HEK293T (cell line): ENCODE measurements around the gene KCNJ15.

Source experiments
- CTCF ChIA-PET: fragments of 350-600 bp; formaldehyde crosslinking; extraction: SDS; loops from one replicate; lab custom pipeline; 2021; ENCODE audit warnings: antibody characterized with exemption, inconsistent platforms; lab: Yijun Ruan, JAX
- POLR2A ChIA-PET: fragments of 350-600 bp; formaldehyde crosslinking; extraction: SDS; loops from one replicate; lab custom pipeline; 2020; ENCODE audit warnings: antibody characterized with exemption, inconsistent platforms; lab: Yijun Ruan, JAX
- DNase-seq: peaks from one replicate; pipeline ENCODE4 v3.0.0; 2012; ENCODE audit warnings: mixed read lengths; ENCODE audit errors: extremely low spot score
- ARNT ChIP-seq: fragments of 450-650 bp; IDR thresholded peaks from 2 replicates; pipeline ENCODE4 v1.6.1; 2017; ENCODE audit warnings: mild to moderate bottlenecking
- BHLHE40 ChIP-seq: fragments of 450-650 bp; IDR thresholded peaks from 2 replicates; pipeline ENCODE4 v1.6.1; 2016; ENCODE audit warnings: mild to moderate bottlenecking, moderate library complexity, borderline replicate concordance
- CTBP1 ChIP-seq: fragments of 450-650 bp; IDR thresholded peaks from 2 replicates; pipeline ENCODE4 v1.6.1; 2016; ENCODE audit warnings: borderline replicate concordance
- ELF4 ChIP-seq: fragments of 450-650 bp; IDR thresholded peaks from 2 replicates; pipeline ENCODE4 v1.6.1; 2017; ENCODE audit warnings: antibody characterized with exemption
- FOXA1 ChIP-seq: fragments of 450-650 bp; IDR thresholded peaks from 2 replicates; pipeline ENCODE4 v1.6.1; 2016; ENCODE audit warnings: mild to moderate bottlenecking
- FOXK2 ChIP-seq: fragments of 450-650 bp; IDR thresholded peaks from 2 replicates; pipeline ENCODE4 v1.6.1; 2016; ENCODE audit warnings: mild to moderate bottlenecking
- FOXM1 ChIP-seq: fragments of 450-650 bp; IDR thresholded peaks from 2 replicates; pipeline ENCODE4 v1.6.1; 2017; ENCODE audit warnings: mild to moderate bottlenecking, borderline replicate concordance
- HDGF ChIP-seq: fragments of 450-650 bp; IDR thresholded peaks from 2 replicates; pipeline ENCODE4 v1.6.1; 2017; ENCODE audit warnings: antibody characterized with exemption, borderline replicate concordance
- L3MBTL2 ChIP-seq: fragments of 450-650 bp; conservative IDR thresholded peaks from 2 replicates; pipeline ENCODE4 v1.6.1; 2016; ENCODE audit warnings: mild to moderate bottlenecking
- LEF1 ChIP-seq: fragments of 450-650 bp; IDR thresholded peaks from 2 replicates; pipeline ENCODE4 v1.6.1; 2017; ENCODE audit warnings: mild to moderate bottlenecking, borderline replicate concordance
- NFRKB ChIP-seq: fragments of 450-650 bp; IDR thresholded peaks from 2 replicates; pipeline ENCODE4 v1.6.1; 2016; ENCODE audit warnings: mild to moderate bottlenecking, moderate library complexity
- SP1 ChIP-seq: fragments of 450-650 bp; IDR thresholded peaks from 2 replicates; pipeline ENCODE4 v1.6.1; 2017
- SUZ12 ChIP-seq: fragments of 450-650 bp; IDR thresholded peaks from 2 replicates; pipeline ENCODE4 v1.6.1; 2016; ENCODE audit warnings: mild to moderate bottlenecking
- TARDBP ChIP-seq: fragments of 450-650 bp; IDR thresholded peaks from 2 replicates; pipeline ENCODE4 v1.6.1; 2016
- ZNF384 ChIP-seq: fragments of 450-650 bp; IDR thresholded peaks from 2 replicates; pipeline ENCODE4 v1.6.1; 2016
- TF ChIP-seq, protein P1 (sequence below): fragments of 450-650 bp; IDR thresholded peaks from 2 replicates; pipeline ENCODE4 v1.6.1; 2016

Gene KCNJ15

GRCh38 chr21:38326899-38327298, 70.1 kb downstream of the KCNJ15 start:
- POLR2A ChIA-PET: no interaction called here
- CTCF ChIA-PET: no interaction called here
- DNase-seq: no peak
- TF ChIP-seq L3MBTL2 (no peak), CTBP1 (no peak), HDGF (no peak), TARDBP (no peak), ELF4 (no peak), FOXM1 (no peak), ARNT (no peak), SUZ12 (no peak), NFRKB (no peak), SP1 (no peak), ZNF384 (no peak), FOXK2 (no peak), LEF1 (no peak), BHLHE40 (no peak)
- TF ChIP-seq, protein P1, sequence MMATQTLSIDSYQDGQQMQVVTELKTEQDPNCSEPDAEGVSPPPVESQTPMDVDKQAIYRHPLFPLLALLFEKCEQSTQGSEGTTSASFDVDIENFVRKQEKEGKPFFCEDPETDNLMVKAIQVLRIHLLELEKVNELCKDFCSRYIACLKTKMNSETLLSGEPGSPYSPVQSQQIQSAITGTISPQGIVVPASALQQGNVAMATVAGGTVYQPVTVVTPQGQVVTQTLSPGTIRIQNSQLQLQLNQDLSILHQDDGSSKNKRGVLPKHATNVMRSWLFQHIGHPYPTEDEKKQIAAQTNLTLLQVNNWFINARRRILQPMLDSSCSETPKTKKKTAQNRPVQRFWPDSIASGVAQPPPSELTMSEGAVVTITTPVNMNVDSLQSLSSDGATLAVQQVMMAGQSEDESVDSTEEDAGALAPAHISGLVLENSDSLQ: no peak

DNA sequence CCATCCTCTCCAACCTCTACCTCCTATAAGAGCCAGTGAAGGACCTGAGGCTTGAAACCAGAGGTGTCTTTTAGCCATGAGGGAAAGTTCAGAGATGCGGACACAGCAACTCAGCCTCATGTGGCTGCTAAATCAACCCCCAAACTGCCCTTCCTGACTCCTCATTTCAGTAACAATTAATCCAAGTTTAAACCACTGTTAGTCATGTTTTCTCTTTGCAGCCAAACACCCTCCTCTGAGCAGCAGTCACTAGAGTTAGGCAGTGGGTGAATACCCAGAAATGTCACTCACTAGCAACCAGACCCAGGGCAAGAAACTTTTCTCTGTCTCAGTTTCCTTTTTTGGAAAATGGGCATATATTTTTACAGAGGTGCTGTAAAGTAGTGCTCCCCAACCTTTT, 71.2 kb downstream of the KCNJ15 start:
- TF ChIP-seq FOXK2 (no peak), ELF4 (no peak), TARDBP (no peak), HDGF (no peak), NFRKB (no peak), L3MBTL2 (no peak), LEF1 (no peak), ZNF384 (no peak), CTBP1 (no peak), ARNT (no peak), FOXA1 (no peak), SP1 (no peak), BHLHE40 (no peak), FOXM1 (no peak), SUZ12 (no peak)
- TF ChIP-seq, protein P1: no peak
- ChIA-PET POLR2A (no interaction called here), CTCF (interaction anchor here (0.7 to 1.2 kb wide), 2 partner anchors 24 to 32 kb away, joined by 3 to 4 read pairs; no protein-coding TSS in a partner anchor)
- DNase-seq: no peak

GRCh38 chr21:38329162-38329561, 72.4 kb downstream of the KCNJ15 start:
- ChIA-PET POLR2A (no interaction called here), CTCF (interaction anchor here (1.2 kb wide), 1 partner anchor 23 kb away, joined by 4 read pairs; no protein-coding TSS in a partner anchor)
- TF ChIP-seq L3MBTL2 (no peak), NFRKB (no peak), FOXK2 (no peak), LEF1 (no peak), FOXA1 (no peak), BHLHE40 (no peak)
- no peak for DNase-seq

- TF ChIP-seq LEF1: no peak
- no peak for TF ChIP-seq ZNF384
- no peak for TF ChIP-seq ELF4
- TF ChIP-seq HDGF: no peak
- TF ChIP-seq SP1: no peak
- no peak for DNase-seq
- ChIA-PET POLR2A (no interaction called here), CTCF (no interaction called here)
Observed at GRCh38 chr21:38330666-38331065, 73.9 kb downstream of the KCNJ15 start.

DNA sequence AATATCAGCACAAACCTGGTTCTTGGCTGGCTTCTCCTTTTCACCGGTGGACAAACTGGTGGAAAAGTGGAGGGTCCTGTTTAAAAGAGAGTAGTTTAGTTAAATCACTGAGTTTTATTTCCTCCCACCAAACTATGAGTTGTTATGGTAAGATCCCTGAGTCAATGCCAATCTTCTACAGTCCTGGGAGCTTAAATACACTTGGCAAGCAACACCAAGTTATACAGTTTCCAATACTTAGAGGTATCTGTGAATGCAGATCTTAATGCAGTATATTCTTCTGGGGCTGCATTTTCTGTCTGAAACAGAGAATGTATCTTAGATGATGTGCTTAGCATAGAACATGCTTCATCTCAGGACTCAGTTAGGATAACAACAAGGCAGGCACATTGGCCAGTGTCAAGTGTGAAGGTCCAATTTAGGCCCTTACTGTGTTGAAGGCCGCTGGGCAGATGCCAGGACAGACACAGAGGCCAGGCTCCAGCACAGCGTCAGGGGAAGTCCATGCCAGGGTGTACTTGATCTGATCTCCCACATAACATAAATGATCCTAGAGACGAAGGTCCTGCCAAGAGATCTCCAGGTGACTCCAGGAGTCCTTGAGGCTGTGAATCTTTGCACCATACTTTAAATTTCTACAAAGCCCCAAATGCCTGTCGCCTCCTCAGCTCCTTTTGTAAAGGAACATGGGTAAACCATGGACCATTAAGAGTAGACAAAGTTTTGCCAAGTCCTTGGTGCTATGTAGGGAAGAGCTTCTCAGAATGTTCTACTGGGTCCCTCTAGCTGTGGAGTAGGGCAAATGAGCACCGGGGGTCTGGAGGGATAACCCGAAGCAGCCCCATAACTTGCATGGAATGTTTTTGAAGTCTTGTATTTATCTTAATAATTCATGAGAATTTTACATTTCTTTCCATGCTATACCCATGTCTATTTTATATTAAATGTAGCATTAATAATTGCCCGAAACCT, 76.8 kb downstream of the KCNJ15 start:
- CTCF ChIA-PET: interaction anchor here (1.0 kb wide), 1 partner anchor 163 kb away, joined by 3 read pairs; no protein-coding TSS in a partner anchor
- TF ChIP-seq HDGF (no peak), FOXA1 (no peak), CTBP1 (no peak), FOXK2 (no peak), BHLHE40 (no peak), L3MBTL2 (no peak), SP1 (no peak), ELF4 (no peak)
- TF ChIP-seq, protein P1: no peak
- DNase-seq: no peak
- POLR2A ChIA-PET: interaction anchor here (0.6 kb wide), 1 partner anchor 17 kb away, joined by 3 read pairs; no protein-coding TSS in a partner anchor

GRCh38 chr21:38334866-38335265, 78.1 kb downstream of the KCNJ15 start:
- ChIA-PET CTCF (no interaction called here), POLR2A (no interaction called here)
- DNase-seq: no peak

More at GRCh38 chr21:38334866-38335265, 78.1 kb downstream of the KCNJ15 start:
- TF ChIP-seq FOXA1: no peak
- TF ChIP-seq FOXK2: no peak
- no peak for TF ChIP-seq LEF1
- no peak for TF ChIP-seq SP1
- no peak for TF ChIP-seq FOXM1
